NCI-H1092 treated with DMSO at 0.1 percent for 48 hours (cell line): Measurements from ENCODE around the gene KRT6C.
"Not testable (repeated sequence)": the region's sequence is repeated elsewhere in the genome, so short reads cannot be mapped to it uniquely, and the experiment has no call there.

Source experiments
- DNase-seq: peaks from one replicate; lab custom pipeline; 2025; lab: John Stamatoyannopoulos, UW

KRT6C gene

DNA sequence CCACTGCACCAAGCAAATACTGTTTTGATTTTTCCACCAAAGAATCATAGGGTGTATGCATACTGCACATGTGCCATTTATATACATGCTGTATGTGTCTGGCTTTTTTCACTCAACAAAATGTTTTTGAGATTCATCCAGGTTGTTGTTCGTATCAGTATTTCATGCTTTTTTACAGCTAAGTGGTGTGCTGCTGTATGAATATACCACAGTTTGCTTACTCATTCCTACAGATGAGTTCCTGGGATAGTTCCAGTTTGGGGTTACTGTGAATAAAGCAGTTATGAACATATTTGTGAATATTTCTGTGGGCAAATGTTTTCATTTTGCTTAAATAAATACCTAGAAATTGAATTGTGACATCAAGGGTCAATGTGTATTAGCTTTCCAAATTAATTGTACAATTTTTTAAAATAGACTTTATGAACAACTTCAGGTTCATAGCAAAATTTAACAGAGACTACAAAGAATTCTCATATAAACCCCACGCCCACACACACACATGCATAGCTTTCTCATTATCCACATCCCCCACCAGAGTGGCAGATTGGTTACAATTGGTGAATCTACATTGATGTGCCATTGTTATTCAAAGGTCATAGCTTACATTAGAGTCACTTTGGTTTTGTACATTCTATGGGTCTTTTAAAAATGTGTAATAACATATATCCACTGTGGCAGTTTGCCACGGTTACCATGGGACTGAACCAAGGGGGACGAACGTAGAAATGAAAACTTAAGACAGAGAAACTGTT is 26.4 kb upstream of the KRT6C start:
- DNase-seq: no peak

- no peak for DNase-seq
Observed at GRCh38 chr12:52498946-52499345, 25.3 kb upstream of the KRT6C start.

DNA sequence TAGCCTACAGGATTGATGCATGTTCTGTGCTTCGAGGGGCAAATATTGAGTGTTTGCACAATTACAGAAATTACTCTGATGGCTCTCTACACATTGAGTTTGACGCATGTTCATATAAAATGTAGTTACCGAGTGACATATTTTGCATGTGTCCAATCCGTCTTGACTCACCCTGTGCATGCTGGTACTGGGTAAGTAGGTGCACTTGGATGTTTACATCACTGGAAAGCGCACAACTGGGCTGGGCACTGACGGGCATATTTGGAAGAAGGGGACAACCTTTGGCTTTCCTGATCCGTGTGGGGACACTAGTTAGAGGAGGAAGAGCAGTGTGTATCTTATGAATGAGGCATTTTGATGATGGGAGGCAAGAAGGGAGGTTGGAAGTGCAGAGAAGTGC is 24.4 kb upstream of the KRT6C start:
- no peak for DNase-seq

DNA sequence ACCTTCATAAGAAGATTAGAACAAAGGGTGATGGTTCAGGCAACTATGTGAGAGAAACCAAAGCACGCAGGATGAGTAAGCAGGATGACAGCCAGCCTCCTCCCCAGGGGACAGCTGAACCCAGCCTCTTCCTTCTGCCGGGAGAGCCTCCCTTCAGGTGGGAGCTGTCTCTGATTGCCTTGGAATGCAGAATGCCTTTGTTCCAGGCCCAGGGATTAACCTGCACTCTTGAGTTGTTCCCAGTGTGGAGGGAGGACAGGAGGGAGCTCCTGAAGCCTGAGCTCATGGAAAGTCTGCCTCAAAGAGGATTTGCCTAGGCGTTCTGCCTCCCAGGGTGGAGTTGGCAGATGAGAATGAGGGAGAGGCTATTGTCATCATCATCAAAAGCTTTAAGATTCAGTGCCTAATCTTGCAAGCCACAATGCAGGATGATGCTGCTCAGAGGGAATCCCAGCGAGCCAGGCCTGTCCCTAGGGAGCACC is 23.0 kb upstream of the KRT6C start:
- DNase-seq: no peak

- peak; percentile 13 for DNase-seq
Observed at GRCh38 chr12:52496054-52496453, 22.4 kb upstream of the KRT6C start.

GRCh38 chr12:52495389-52495788 is 21.8 kb upstream of the KRT6C start:
- peak; percentile 32 for DNase-seq

DNA sequence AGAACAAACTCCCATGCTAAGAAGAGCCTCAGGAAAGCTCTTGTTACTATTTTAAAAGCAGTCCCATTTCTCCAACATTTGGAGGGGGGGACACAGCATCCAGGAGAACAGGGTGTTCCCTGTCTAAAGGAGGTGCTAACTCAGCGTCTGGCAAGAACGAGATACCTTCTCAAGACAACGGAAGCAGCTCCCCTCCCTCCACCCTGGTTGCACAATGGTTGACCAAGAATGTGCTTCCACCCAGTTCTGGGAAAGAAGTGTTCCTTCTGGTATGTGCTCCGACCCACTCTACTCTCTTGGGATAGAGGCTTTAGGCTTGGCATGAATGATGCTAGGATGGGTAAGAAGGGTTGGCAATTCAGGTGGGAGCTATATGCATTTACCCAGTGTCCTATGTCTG is 20.9 kb upstream of the KRT6C start:
- no peak for DNase-seq

DNA sequence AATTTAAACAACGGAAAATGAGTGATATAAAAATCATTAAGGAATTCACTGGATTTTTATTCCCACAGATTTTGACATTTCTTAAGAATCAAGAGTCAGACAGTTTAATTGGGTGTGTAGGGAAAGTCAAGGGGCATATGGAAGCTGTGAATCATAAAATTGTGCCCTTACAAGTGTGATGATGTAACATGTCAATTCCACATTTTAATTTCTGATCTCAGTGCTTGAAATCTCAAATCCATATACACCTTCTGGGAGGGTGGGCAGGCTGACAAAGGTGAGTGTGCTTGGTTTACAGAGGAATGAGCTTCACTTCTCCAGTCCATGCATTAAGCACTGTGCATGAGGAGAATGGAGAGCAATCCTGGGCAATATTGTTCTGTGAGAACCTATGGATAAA is 20.5 kb upstream of the KRT6C start:
- DNase-seq: no peak

GRCh38 chr12:52493172-52493571 is 19.6 kb upstream of the KRT6C start, which contains the start of gene KRT6A:
Gene KRT6A, minus strand, starts transcription at chr12:52493257. Its CDS starts 69 bp downstream, at chr12:52493188.
- DNase-seq: no peak

GRCh38 chr12:52492405-52492804 is 18.8 kb upstream of the KRT6C start:
- not testable (repeated sequence) for DNase-seq

DNA sequence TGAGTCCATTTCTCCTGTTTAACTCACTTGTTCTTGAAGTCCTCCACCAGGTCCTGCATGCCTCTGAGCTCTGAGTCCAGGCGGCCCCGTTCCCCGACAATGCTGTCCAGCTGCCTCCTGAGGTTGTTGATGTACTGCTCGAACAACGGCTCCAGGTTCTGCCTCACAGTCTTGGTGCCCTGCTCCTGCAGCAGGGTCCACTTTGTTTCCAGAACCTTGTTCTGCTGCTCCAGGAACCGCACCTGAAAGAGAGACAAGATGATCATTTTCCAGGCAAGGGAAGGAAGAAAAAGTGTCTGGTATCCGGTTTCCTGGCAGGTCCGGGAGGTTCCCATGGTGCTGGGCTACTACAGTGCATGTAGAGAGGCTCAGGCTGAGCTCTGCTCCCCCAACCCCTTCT is 17.9 kb upstream of the KRT6C start:
- not testable (repeated sequence) for DNase-seq

- DNase-seq: no peak
Observed at GRCh38 chr12:52488736-52489135, 15.1 kb upstream of the KRT6C start.

DNA sequence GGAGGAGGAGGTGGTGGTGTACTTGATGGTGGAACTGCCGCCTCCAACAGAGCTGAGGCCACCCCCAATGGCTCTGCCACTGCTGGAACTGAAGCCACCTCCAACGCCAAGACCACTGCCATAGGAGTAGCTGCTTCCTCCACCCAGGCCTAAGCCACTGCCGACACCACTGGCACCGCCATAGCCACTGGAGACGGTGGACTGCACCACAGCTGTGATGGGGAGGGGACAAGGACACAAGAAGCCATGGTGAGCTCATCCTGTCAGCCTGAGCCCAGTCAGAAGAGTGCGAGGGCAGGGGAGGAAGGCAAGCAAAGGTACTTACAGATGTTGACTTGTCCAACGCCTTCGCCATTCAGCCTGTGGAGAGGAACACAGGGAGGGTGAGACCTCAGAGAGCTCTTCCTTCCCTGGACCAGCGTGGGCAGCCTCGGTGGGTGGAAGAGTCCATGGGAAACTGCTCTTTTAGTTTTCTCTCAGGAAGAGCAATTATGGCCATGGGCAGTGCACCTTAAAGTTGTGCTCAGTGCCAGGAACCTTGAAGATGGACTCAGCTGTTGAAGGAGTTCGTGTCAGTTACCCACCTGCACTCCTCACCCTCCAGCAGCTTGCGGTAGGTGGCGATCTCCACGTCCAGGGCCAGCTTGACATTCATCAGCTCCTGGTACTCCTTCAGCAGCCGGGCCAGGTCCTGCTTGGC is 14.3 kb upstream of the KRT6C start:
- not testable (repeated sequence) for DNase-seq

- DNase-seq: no peak
Observed at GRCh38 chr12:52487211-52487610, 13.6 kb upstream of the KRT6C start.

- DNase-seq: no peak
Observed at GRCh38 chr12:52486166-52487105, 12.8 kb upstream of the KRT6C start.

DNA sequence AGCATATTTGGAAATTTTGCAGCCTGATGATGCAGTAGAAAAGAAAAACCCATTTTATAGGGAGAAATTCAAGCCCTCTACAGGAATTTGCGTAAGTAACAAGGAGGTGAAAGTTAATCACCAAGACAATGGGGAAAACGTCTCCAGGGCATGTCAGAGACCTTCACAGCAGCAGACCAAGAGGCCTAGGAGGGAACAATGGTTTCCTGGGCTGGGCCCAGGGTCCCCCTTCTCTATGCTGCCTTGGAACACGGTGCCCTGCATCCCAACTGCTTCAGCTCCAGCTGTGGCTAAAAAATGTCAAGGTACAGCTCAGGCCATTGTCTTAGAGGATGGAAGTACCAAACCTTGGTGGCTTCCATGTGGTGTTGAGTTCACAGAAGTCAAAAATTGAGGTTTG is 6.5 kb upstream of the KRT6C start:
- no peak for DNase-seq

DNA sequence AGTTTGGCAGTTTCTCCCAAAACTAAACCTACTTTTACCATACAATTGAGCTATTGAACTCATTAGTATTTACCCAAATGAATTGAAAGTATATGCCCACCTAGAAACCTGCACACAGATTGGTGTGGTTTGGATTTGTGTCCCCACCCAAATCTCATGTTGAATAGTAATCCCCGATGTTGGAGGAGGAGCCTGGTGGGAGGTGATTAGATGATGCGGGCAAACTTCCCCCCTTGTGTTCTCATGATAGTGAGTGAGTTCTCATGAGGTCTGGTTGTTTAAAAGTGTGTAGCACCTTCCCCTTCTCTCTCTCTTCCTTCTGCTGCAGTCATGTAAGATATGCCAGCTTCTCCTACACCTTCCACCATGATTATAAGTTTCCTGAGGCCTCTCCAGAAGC is 4.0 kb upstream of the KRT6C start:
- DNase-seq: no peak

GRCh38 chr12:52474212-52474611 is 607 bp upstream of the KRT6C start:
- no peak for DNase-seq

DNA sequence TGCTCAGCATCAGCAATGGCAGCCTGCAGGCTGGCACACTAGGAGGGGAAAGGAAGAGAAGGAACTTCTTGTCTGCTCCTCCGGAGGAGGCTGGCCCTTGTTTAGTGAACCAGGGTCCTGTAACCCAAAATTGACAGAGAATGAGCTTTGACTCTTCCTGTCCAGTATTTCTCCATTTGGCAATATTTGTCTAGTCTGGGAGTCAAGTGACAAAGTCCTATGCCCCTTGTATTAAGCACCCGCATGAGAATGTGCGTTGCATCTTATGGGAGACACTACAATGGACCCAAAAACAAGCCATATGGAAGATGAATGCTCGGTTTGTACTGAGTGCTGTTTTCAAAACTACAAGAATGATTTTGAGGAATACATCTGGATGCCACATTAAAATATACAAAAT is 3.8 kb downstream of the KRT6C start:
- DNase-seq: no peak

DNA sequence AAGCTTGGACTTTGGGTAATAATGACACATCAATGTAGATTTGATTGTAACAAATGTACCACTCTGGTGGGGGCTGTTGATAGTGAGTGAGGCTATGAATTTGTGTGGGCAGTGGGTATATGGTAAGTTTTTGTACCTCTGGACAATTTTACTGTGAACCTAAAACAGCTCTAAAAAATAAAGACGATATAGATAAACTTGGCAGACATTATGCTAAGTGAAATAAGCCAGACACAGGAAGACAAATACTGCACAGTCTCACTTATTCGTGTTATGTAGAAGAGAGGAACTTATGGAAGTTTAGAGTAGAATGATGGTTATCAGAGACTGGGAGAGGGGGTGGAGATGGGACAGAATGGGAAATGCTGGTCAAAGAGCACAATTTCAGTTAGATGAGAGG is 8.7 kb downstream of the KRT6C start:
- no peak for DNase-seq

DNA sequence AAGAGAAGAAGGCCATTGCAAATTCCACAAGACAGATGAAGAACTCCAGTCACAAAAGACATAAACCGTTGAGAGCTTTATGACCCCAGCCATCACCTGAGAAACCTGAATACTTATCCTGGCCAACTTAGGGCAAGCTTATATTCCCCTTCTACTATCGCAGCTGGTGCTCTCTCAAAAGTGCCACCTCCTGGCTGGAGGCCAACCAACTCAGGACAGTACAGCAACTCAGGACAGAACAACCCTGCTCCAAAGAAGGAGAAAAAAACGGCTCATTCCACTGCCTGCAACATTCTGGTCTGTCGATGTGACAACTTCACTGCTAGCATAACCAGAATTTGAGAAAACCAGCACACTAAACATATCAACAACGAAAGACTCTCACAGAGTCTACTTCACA is 11.9 kb downstream of the KRT6C start:
- DNase-seq: no peak

DNA sequence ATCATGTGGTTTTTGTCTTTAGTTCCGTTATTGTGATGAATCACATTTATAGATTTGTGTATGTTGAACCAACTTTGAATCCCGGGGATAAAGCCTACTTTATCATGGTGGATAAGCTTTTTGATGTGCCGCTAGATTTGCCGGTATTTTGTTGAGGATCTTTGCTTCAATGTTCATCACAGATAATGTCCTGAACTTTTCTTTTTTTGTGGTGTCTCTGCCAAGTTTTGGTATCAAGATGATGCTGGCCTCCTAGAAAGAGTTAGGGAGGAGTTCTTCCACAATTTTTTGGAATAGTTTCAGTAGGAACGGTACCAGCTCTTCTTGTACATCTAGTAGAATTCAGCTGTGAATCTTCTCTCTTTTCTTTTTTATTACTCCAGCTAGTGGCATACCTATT is 14.7 kb downstream of the KRT6C start:
- DNase-seq: no peak
